ENCODE data around the gene DRICH1.
"Not testable (repeated sequence)": the region's sequence is repeated elsewhere in the genome, so short reads cannot be mapped to it uniquely, and the experiment has no call there.

DRICH1 gene

GRCh38 chr22:23565305-23565914 lies 66.7 kb downstream of the DRICH1 start:
- DNase-seq, result no peak

- DNase-seq, result no peak
Measured at GRCh38 chr22:23564276-23564675, 67.8 kb downstream of the DRICH1 start.

- DNase-seq, result no peak
Measured at GRCh38 chr22:23563111-23563510, 69.0 kb downstream of the DRICH1 start.

- DNase-seq, result no peak
Measured at GRCh38 chr22:23562186-23562585, 69.9 kb downstream of the DRICH1 start.

- not testable (repeated sequence) for DNase-seq
Measured at GRCh38 chr22:23561025-23561510, 71.1 kb downstream of the DRICH1 start.

GRCh38 chr22:23560215-23560614 lies 71.9 kb downstream of the DRICH1 start:
- not testable (repeated sequence) for DNase-seq

Measured in right hindlimb (tissue), 1 donor.